HG03442 (cell line): ENCODE measurements around the gene STIL.
"Not testable (repeated sequence)": the region's sequence is repeated elsewhere in the genome, so short reads cannot be mapped to it uniquely, and the experiment has no call there.

Experiments used
- ATAC-seq: cut with Tn5 transposase; IDR thresholded peaks from one replicate; pipeline ENCODE4 v1.9.1; 2021; ENCODE audit warnings: mild to moderate bottlenecking, moderate library complexity; ENCODE audit not compliant: unreplicated experiment

Gene STIL

GRCh38 chr1:47313915-47314664, at the start of gene STIL:
Gene STIL (minus strand): TSS chr1:47314147. CDS start chr1:47310319, 3,828 bp downstream.
- peak; percentile 97 for ATAC-seq

- no peak for ATAC-seq
Observed at GRCh38 chr1:47362828-47363227, 48.9 kb upstream of the STIL start.

GRCh38 chr1:47361380-47361779, 47.4 kb upstream of the STIL start:
- no peak for ATAC-seq

GRCh38 chr1:47351305-47351704, 37.4 kb upstream of the STIL start:
- peak; percentile 96 for ATAC-seq

- no peak for ATAC-seq
Observed at GRCh38 chr1:47348246-47348645, 34.3 kb upstream of the STIL start.

GRCh38 chr1:47347735-47348134, 33.8 kb upstream of the STIL start:
- ATAC-seq, result no peak

- not testable (repeated sequence) for ATAC-seq
Observed at GRCh38 chr1:47346979-47347378, 33.0 kb upstream of the STIL start.

- ATAC-seq, result no peak
Observed at GRCh38 chr1:47340227-47340626, 26.3 kb upstream of the STIL start.

- no peak for ATAC-seq
Observed at GRCh38 chr1:47338249-47339077, 24.5 kb upstream of the STIL start.

- ATAC-seq, result no peak
Observed at GRCh38 chr1:47337350-47337749, 23.4 kb upstream of the STIL start.

- ATAC-seq, result no peak
Observed at GRCh38 chr1:47334765-47335435, 21.0 kb upstream of the STIL start.

- ATAC-seq, result peak; percentile 82
Observed at GRCh38 chr1:47333922-47334764, 20.2 kb upstream of the STIL start.

- peak; percentile 76 for ATAC-seq
Observed at GRCh38 chr1:47333578-47333921, 19.6 kb upstream of the STIL start, which contains the start of gene CMPK1. Gene CMPK1 (plus strand): TSS chr1:47333790. CDS start chr1:47333946, 156 bp downstream.

GRCh38 chr1:47332779-47333577, 19.0 kb upstream of the STIL start:
- no peak for ATAC-seq

- ATAC-seq, result no peak
Observed at GRCh38 chr1:47331875-47332274, 17.9 kb upstream of the STIL start.

GRCh38 chr1:47330212-47330611, 16.3 kb upstream of the STIL start:
- no peak for ATAC-seq

- no peak for ATAC-seq
Observed at GRCh38 chr1:47328992-47329391, 15.0 kb upstream of the STIL start.

GRCh38 chr1:47326271-47326670, 12.3 kb upstream of the STIL start:
- no peak for ATAC-seq

GRCh38 chr1:47325528-47325927, 11.6 kb upstream of the STIL start:
- ATAC-seq, result no peak

GRCh38 chr1:47324682-47325081, 10.7 kb upstream of the STIL start:
- ATAC-seq, result no peak
